ENCODE data around the gene HOXB3.

Gene HOXB3

DNA sequence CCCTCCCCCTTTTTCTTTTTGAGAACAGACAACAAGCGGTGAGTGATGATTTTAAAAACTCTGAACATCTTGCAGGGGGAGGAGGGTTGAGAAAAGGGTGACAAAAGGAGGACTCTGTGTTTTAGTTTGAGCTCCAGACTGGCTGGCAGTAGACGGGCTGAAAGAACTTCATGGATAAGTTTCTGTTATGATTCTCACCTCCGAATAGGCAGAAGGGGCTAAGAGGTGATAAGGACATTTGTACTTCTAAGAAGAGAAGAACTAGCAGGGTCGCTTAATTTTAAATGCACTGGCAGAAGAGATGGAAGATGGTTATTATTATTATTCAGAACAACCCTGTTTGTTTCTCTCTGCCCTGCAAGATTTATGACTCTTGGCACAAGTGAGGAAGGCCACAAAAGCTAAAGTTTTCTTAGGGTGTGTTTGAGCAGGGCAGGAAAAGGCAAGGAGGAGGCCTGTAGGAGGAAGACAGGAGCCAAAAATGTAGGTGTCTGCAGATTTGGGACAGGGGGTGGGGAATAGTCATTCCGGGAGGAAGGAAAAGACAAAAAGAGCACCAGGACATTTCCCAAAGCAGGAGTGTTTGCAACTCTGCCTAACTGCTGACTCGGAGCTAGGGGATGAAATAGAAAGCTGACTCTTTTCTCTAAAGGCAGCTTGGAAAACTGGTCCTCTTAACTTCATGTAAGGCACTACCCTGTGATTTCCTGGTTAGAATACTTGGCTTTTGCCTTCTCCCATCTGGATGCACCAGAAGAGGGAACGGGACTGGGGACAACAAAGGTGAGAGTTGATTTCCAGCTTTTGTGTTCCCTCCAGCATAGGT lies 33.3 kb downstream of the HOXB3 start:
- DNase-seq (ENCODE audit: low spot score): no peak

DNA sequence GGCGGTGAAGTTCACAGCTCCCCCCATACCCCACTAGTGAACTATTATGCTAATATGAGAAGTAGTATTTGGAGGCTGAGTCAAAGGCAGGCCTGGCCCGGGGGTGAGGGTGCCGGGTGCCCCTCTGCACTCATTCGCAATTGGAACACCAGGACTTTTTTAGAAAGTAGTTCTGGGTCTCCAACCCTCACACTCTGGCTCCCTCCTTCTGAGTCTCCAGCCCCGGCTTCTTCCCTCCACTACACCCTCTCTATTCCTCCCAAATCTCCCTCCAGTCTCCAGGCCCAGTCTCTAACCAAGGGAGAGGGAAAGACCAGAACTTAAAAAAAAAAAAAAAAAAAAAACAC lies 33.8 kb downstream of the HOXB3 start:
- no peak for DNase-seq (ENCODE audit: low spot score)

DNA sequence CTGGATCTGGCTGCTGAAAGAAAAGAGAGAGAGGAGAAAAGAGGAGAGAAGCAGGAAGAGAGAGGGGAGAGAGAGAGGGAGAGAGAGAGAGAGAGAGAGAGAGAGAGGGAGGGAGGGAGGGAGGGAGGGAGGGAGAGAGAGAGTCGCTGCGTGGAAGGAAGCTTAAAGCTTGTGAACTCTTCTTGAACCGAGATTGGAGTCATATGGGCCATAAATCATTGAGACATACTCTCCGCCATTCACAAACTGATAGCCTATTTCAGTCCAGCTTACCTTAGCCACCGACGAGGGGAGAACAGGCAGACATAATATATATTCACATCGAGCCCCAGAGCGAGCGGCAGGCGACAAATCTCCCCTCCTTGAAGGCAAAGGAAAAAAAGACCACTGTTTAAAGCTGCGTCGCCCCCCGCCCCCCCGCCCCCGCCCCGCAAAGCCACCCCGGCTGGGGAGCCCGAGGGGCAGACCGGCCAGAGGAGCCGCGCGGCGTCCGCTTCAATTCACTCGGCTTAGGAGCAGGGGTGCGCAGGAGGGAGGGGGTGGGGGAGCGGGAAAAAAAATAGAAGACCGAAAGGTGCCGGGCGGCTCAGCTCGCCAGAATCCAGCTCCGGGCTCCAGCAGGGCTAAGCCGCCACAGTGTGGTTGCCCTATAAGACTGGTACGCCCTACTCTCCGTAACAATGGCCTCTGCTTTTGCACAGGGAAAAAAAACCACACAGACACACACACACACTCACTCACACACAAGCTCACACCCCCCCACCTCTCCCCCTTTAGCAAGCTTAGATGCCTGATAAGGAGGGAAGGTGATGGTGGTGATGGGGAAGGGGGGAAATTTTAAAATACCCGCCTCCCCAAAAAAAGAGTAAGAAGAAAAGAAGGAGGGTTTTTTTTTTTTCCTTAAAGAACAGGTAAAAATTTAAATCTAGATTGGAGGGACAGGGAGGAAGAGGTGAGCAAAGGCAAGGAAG lies 34.5 kb downstream of the HOXB3 start:
- no peak for DNase-seq (ENCODE audit: low spot score)

GRCh38 chr17:48554412-48555257 lies 35.4 kb downstream of the HOXB3 start:
- no peak for DNase-seq (ENCODE audit: low spot score)

DNA sequence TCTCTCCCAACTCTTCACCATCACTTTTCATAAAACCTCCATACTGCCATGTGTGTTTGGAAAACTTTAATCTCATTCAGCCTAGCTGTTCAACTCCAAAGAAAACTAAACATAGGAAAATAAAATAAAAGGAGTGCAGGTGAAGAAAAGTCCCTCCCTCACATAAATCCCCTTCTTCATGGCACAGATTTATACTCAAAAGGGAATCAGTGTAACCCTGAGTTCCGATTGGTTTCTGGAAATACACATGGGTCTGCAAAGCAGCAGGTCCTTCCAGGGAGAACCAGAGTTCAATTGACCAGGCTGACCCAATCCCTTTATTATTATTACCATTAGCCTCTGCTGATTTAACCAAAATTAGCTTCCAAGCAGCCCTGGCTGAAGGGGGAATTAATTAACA lies 36.2 kb downstream of the HOXB3 start:
- DNase-seq (ENCODE audit: low spot score): no peak

GRCh38 chr17:48553190-48553547 lies 36.9 kb downstream of the HOXB3 start:
- no peak for DNase-seq (ENCODE audit: low spot score)

DNA sequence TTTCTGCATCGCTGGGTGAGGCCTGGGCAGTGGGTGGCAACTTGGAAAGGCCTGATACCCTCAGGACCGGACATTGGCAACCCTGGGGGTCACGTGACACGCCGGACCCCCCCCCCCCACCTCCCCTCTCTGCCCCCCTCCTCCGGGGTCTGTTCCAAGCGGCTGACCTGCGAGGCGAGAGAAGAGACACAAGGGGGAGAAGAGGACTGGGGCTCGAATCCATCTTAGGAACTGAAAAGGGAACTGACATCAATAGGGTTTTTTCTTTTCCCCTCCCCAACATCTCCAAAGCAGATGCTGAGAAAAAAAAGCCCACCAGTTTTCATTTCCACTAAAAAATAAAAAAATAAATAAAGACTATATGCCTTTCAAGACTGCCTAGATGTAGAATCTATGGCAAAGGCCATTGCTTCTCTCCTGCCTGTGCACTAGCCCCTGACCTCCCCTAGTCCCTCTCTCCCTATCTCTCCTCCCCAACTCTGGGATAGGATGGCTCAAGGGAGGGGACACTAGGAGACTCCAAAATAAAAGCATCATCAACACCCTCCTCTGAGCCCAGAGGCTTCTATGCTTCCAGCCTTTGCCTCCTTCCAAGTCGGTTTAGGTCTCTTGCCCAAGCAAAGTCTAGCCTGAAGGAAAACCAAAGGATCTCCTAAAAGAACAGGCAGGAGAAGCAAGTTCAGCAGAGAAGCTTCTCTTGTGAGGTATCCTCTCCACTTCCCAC lies 37.4 kb downstream of the HOXB3 start:
- DNase-seq (ENCODE audit: low spot score): no peak

GRCh38 chr17:48551596-48552465 lies 38.2 kb downstream of the HOXB3 start:
- DNase-seq (ENCODE audit: low spot score): no peak

DNA sequence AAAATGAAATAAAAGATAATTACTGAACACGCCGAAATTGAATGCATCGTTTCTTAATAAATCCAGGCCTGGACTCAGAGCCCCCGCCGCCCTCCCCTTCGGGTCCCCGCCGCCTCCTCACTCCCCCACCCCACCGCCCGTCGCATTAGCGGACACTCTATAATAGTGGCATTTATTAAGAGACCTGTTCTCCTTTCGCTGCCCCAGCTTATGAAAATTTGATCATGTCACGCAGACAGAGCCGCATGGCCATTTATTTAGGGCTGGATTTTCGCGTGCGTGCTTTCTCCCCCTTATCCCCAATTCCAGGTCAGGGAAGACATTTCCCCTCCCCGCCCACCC lies 38.9 kb downstream of the HOXB3 start:
- no peak for DNase-seq (ENCODE audit: low spot score)

- no peak for DNase-seq (ENCODE audit: low spot score)
Observed at GRCh38 chr17:48550502-48551213, 39.4 kb downstream of the HOXB3 start.

DNA sequence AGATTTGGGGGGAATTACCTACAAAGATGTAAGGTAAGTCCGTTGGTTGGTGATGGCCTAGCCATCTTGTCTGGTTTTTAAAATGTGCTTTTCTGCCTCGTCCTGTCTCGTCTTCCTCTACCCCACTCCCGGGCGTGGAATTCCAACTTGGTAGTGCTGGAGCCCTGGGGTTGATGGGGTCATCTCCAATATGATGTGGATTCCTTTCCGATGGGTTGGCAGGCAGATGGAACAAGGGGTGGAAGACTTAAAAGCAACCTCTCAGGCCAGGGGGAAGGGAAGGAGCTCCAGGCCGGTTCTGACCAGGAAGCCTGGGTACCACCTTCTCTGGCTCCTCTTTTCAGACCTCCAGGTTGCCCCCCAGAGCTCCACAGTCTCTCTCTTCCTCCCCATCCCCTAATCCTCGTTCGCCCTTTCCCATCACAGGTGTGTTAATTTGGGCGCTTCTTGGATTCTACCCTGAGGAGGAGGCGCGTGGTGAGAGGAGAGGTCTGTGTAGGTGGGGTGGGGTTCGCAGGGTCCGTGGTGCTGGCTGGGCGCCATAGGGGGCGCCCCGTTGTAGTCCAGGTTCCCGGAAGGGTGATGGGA lies 40.0 kb downstream of the HOXB3 start:
- DNase-seq (ENCODE audit: low spot score): no peak

- no peak for DNase-seq (ENCODE audit: low spot score)
Observed at GRCh38 chr17:48549281-48549630, 40.8 kb downstream of the HOXB3 start.

- no peak for DNase-seq (ENCODE audit: low spot score)
Observed at GRCh38 chr17:48548523-48549280, 41.3 kb downstream of the HOXB3 start.

- no peak for DNase-seq (ENCODE audit: low spot score)
Observed at GRCh38 chr17:48547808-48548522, 42.1 kb downstream of the HOXB3 start.

DNA sequence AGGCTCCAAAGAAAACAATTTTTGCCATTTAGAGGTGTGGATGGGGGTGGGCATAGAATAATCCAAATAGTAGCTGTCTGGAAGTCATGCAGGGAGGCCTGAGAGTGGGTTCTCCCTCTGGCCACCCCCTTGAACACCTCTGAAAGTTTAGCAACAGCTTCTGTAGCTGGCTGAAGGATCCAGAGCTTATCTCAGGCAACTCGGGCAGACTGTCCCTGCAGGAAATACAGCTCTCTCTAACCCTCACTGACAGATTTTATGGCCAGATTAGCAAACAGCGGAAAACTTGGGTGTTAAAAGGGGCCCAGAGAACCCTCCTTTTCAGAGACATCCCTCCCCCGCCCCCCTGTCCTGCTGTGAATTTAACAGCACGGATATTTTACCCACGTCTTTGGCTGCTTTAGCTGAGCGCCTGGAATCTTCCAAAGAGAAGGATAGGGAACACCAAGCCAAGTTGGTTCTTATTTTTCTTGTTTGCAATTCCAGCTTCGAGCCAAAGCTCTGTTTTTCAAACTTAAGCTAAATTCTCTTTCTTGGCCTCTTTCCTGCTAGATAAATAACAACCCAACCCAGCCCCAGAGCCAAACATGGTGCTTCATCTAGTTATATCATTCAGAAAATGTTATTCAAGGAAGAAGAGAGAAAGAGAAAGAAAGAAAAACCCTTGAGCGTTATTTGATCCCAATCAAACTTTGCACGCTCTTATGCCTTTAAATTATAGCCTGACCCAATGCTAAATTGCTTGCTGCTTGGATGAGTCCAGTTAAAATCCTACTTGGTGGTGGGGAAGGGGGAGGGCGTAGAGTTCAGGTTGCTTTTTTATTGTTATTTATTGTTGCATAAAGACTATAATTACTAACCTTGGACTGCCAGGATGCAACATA lies 42.9 kb downstream of the HOXB3 start:
- DNase-seq (ENCODE audit: low spot score): no peak

GRCh38 chr17:48546137-48546923 lies 43.7 kb downstream of the HOXB3 start:
- no peak for DNase-seq (ENCODE audit: low spot score)

- no peak for DNase-seq (ENCODE audit: low spot score)
Observed at GRCh38 chr17:48545539-48545938, 44.5 kb downstream of the HOXB3 start.

All from HuH-7.5 (cell line).